Right cardiac atrium (tissue), 5 donors: ENCODE data around the gene MEI1. TPM values are rescaled to one million over a fixed set of nuclear protein-coding genes. Genes with fewer than 3 reads are reported as not detected.
A peak's percentile ranks its signal among the peaks of the same experiment; 100 is the strongest.

Experiments used
- ATAC-seq, 2 donors: fragments of 200-7000 bp; cut with Tn5 transposase; one replicate each; pipeline versions ENCODE4 v1.8.0 to v1.9.1; 2020; ENCODE audit warnings: moderate library complexity in 2 of 2, mild to moderate bottlenecking in 1 of 2
- DNase-seq, 3 donors: peaks; one replicate each; pipeline ENCODE4 v3.0.0-alpha.2; 2020
- H3K27ac ChIP-seq: one replicate; pipeline ENCODE4 v1.5.1; 2013; ENCODE audit warnings: mild to moderate bottlenecking, low read length, control low read depth, moderate library complexity
- H3K27me3 ChIP-seq: one replicate; pipeline ENCODE4 v1.6.1; 2013; ENCODE audit not compliant: control insufficient read depth, insufficient read depth
- H3K4me1 ChIP-seq: one replicate; pipeline ENCODE4 v1.6.1; 2013; ENCODE audit warnings: low read length; ENCODE audit not compliant: control insufficient read depth, insufficient read depth
- H3K4me3 ChIP-seq: one replicate; pipeline ENCODE4 v1.5.1; 2013; ENCODE audit warnings: low read length, control low read depth
- H3K9me3 ChIP-seq: one replicate; pipeline ENCODE4 v1.6.1; 2013; ENCODE audit warnings: low read length; ENCODE audit not compliant: control insufficient read depth
- WGBS: extraction: QIAGEN DNeasy Blood & Tissue Kit; methylation state at CpG from one replicate; pipeline ENCODE4 v1.1.7; 2013; 5-methylcytosine and 5-hydroxymethylcytosine counted together
- intact Hi-C, 4 donors: fragments of 100-400 bp; cut with DNase I; formaldehyde crosslinking; loops; one replicate each; pipeline versions ENCODE4 v1.11.0 to v1.14.0; 2022 to 2023
- long read RNA-seq, 4 donors: library from polyadenylated mRNA; unstranded; transcript quantifications; one replicate each; pipeline ENCODE4 v2.0.0, GENCODE V29; 2020 to 2021
- polyA plus RNA-seq: library from polyadenylated mRNA; stranded (reverse); fragments of 200-250 nt; gene quantifications from one replicate; pipeline ENCODE4 v1.2.3, GENCODE V29; 2013
- total RNA-seq, 4 donors: library from RNA; stranded (reverse); fragmentation: NEBNext Ultra II Directional; extraction: Animal tissue kit (Norgen Biotek cat#: 25700); gene quantifications; one replicate each; pipeline ENCODE4 v1.2.1, GENCODE V29; 2021
- donor health status: healthy with polysubstance abuse.
- donor health status: DM: no; HTN: yes; CAD: no.
- donor health status: DM: no; HTN: no; CAD: no.
- donor health status: DM: no; HTN: yes; CAD: no; lungs with severe emphysema.
- donor health status: DM: yes; HTN: yes; CAD: no.

The MEI1 gene, protein sequence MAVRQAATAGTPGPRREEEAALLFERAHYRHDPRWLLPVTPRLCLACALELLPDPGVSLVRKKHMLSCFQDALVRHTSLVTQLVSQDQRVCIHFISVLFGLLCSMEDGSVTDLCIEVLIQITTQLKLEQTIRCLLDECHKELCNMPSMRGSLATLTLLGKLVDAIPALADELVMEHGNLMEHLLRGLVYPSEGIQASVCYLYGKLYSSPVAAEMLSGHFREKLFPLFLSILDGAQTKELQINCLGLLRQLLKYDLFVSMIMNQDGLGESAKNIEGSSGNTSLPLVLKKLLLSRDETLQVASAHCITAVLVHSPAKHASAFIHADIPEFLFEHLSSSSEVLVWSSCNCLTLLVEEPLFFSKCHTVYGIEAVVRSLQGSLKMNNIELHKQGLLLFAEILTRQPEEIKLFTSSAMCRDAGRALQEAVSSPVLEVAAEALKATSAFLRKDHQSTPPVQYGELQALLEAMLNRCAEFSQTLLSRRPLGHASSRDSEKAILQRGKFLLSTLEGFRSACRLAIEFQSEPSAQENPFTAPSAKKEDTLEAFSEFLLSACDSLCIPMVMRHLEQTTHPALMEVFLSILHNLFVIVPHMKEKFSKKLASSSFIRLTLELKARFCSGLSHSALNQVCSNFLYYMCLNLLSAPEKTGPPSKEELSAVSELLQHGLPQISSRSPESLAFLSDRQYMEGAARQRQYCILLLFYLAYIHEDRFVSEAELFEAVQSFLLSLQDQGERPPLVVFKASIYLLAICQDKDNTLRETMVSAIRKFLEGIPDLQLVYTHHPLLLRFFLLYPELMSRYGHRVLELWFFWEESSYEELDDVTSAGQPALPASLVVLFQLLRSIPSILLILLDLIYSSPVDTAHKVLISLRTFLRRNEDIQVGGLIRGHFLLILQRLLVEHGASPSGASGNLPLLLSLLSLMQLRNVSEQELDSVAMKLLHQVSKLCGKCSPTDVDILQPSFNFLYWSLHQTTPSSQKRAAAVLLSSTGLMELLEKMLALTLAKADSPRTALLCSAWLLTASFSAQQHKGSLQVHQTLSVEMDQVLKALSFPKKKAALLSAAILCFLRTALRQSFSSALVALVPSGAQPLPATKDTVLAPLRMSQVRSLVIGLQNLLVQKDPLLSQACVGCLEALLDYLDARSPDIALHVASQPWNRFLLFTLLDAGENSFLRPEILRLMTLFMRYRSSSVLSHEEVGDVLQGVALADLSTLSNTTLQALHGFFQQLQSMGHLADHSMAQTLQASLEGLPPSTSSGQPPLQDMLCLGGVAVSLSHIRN
- total RNA-seq (1 to 10 TPM in 2 of 4 donors, under 1 TPM in 2; 0.64 to 1.3 (median 1.1) TPM), polyA plus RNA-seq (0.34 TPM)
- long read RNA-seq, donor 1: 0 reads
- long read RNA-seq, donor 2, partial matches to known transcripts: 0 of 1 reads
- long read RNA-seq, donor 2, other reads (novel, unspliced or antisense): 0 of 1 reads
- long read RNA-seq, donor 3: 0 reads
- long read RNA-seq, donor 4: 0 reads

- 39% methylated on average over 69 of the region's 69 CpGs for WGBS
- intact Hi-C loops: loop anchor here in 1 of 4 donors (5.0 kb wide), 1 partner anchor 243 kb away; no protein-coding TSS in a partner anchor
- ATAC-seq: peak; percentile 80 to 82
Measured at GRCh38 chr22:41699264-41700107, at the start of gene MEI1. TSS of gene MEI1 (plus strand) at chr22:41699503. CDS start at chr22:41699539, 36 bp downstream.

GRCh38 chr22:41650229-41650628, 49.1 kb upstream of the MEI1 start:
- Histone ChIP-seq H3K27me3 (no peaks in the 10 kb centered on the region), H3K27ac (no peak overlapping the region), H3K4me1 (no peaks in the 10 kb centered on the region), H3K9me3 (no peaks in the 10 kb centered on the region), H3K4me3 (no peak overlapping the region)
- ATAC-seq: no peak
- DNase-seq: no peak
- intact Hi-C loops: no loop called here
- WGBS: 96% methylated on average over 1 of the region's 1 CpG

More at GRCh38 chr22:41699264-41700107, at the start of gene MEI1:
- no peak within 1 kb of the TSS for H3K27ac ChIP-seq
- peak; percentile 91 to 96 (median 96) for DNase-seq
- no peaks in the 10 kb centered on the region for H3K9me3 ChIP-seq
- no peaks in the 10 kb centered on the region for H3K27me3 ChIP-seq
- no peak within 1 kb of the TSS for H3K4me3 ChIP-seq
- H3K4me1 ChIP-seq: no peaks in the 10 kb centered on the region

DNA sequence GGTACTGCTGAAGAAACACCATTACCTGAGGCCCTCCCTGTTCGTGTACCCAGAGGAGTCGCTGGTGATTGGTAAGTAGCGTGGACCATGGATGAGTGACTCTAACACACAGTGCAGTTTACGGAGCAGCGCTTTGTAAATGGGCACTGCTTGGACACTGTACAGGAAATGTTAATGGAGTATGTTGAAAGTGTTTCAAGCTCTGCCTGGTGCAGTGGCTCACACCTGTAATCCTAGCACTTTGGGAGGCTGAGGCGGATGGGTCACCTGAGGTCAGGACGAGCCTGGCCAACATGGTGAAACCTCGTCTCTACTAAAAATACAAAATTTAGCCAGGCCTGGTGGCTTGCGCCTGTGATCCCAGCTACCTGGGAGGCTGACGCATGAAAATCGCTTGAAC, 48.5 kb upstream of the MEI1 start:
- 94% methylated on average over 11 of the region's 11 CpGs for WGBS
- Histone ChIP-seq H3K4me1 (no peaks in the 10 kb centered on the region), H3K4me3 (no peak overlapping the region), H3K9me3 (no peaks in the 10 kb centered on the region), H3K27me3 (no peaks in the 10 kb centered on the region), H3K27ac (no peak overlapping the region)
- DNase-seq: no peak
- ATAC-seq: no peak
- intact Hi-C loops: no loop called here

DNA sequence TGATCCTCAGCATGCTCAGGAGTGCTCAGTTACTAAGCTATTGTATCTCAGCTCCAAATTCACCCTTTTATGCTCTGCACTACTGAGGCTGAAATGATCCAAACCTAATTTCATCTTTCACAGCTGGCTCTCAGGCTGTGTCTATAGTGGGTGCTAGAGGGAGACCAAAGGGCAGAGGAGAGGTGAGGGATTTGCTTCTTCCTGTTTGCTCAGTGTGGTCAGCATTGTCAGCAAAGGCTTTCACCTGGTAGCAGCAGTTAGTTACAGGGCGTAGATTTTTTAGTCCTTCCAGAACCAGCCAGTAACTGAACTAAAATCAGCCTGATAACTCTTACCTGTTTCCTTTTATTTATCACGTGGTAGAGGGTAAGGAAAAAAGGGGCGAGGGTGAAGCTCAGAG, 45.0 kb upstream of the MEI1 start:
- DNase-seq: no peak
- 92% methylated on average over 3 of the region's 3 CpGs for WGBS
- no peaks in the 10 kb centered on the region for H3K27me3 ChIP-seq

DNA sequence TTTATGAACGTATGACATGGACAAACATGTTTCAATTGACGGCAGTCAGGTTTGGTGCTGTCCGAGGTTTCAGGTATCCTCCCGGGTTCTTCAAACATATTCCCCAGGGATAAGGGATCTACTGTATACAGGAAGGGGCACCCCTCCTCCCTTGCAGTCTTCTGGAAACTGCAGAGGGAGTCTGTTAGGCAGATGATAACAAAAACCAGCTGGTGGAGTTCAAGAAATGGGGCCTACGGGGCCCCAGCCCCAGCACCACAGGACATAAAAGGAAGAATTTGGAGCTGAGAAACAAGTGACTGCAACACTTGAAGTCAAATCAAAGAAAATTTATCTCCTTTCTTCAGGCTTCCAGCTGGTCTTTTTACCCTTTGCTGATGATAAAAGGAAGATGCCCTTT, 42.7 kb upstream of the MEI1 start:
- DNase-seq (no peak), ATAC-seq (no peak)
- intact Hi-C loops: no loop called here
- Histone ChIP-seq H3K4me3 (no peak overlapping the region), H3K9me3 (no peaks in the 10 kb centered on the region), H3K27me3 (no peaks in the 10 kb centered on the region), H3K4me1 (no peaks in the 10 kb centered on the region), H3K27ac (no peak overlapping the region)
- WGBS: 53% methylated on average over 5 of the region's 5 CpGs

More for the DNA sequence above, 45.0 kb upstream of the MEI1 start:
- Histone ChIP-seq H3K9me3 (no peaks in the 10 kb centered on the region), H3K4me1 (no peaks in the 10 kb centered on the region), H3K27ac (no peak overlapping the region), H3K4me3 (no peak overlapping the region)
- intact Hi-C loops: no loop called here
- no peak for ATAC-seq

DNA sequence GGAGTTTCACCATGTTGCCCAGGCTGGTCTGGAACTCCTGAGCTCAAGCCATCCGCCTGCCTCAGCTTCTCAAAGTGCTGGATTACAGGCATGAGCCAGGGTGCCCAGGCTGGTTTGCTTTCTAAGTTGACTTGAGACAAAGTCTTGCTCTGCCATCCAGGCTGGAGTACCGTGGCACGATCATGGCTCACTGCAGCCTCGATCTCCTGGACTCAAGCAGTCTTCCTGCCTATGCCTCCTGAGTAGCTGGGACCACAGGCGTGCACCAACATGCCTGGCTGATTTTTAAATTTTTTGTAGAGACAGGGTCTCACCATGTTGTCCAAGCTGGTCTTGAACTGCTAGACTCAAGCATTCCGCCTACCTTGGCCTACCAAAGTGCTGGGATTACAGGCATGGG, 41.6 kb upstream of the MEI1 start:
- DNase-seq (no peak), ATAC-seq (no peak)
- Histone ChIP-seq H3K27ac (no peak overlapping the region), H3K27me3 (no peaks in the 10 kb centered on the region), H3K4me3 (no peak overlapping the region), H3K9me3 (no peaks in the 10 kb centered on the region), H3K4me1 (no peaks in the 10 kb centered on the region)
- intact Hi-C loops: no loop called here
- over 99% methylated on average over 6 of the region's 6 CpGs for WGBS

DNA sequence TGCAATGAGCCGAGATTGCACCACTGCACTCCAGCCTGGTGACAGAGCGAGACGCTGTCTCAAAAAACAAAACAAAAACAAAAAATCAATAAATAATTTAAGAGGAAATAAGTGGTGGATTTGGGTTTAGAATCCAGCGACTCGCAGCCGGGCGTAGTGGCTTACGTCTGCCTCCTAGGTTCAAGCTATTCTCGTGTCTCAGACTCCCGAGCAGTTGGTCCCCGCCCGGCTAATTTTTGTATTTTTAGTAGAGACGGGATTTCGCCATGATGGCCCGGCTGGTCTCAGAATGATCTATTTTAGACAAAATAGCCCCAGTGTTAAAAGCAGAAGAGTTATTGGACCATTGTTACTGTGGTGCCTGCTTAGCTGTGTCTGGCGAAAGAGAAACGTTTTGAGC, 40.4 kb upstream of the MEI1 start:
- H3K27me3 ChIP-seq: no peaks in the 10 kb centered on the region
- peak overlapping the region; percentile 12 for H3K27ac ChIP-seq
- H3K9me3 ChIP-seq: no peaks in the 10 kb centered on the region
- no peak for ATAC-seq
- no peak for DNase-seq
- H3K4me3 ChIP-seq: no peak overlapping the region
- intact Hi-C loops: no loop called here
- no peaks in the 10 kb centered on the region for H3K4me1 ChIP-seq
- WGBS: 94% methylated on average over 17 of the region's 17 CpGs

GRCh38 chr22:41659941-41660340, 39.4 kb upstream of the MEI1 start:
- no peak overlapping the region for H3K4me3 ChIP-seq
- DNase-seq (no peak), ATAC-seq (peak; percentile 67 to 77)
- peak overlapping the region; percentile 21 for H3K27ac ChIP-seq
- no peaks in the 10 kb centered on the region for H3K9me3 ChIP-seq
- intact Hi-C loops: no loop called here
- WGBS: 62% methylated on average over 1 of the region's 1 CpG
- no peaks in the 10 kb centered on the region for H3K27me3 ChIP-seq
- no peaks in the 10 kb centered on the region for H3K4me1 ChIP-seq

DNA sequence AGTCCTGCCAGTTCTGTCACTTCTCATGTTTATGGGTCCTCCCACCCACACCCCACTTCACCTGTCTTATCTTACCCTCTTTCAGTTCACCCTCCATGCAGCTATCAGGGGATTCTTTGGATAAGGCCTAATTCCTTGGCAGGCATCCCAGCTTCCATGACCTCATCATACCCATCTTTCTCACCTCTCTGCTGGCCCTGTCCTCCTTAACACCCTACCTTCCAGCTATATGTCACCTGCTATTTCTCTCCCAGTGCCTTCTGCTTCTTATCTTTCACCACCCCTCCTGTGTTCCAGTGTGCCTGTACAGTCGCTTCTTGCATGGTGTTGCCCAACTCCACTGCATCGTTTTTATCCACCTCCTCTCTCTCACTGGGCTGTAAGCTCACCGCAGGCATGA, 38.9 kb upstream of the MEI1 start:
- Histone ChIP-seq H3K4me3 (no peak overlapping the region), H3K9me3 (no peaks in the 10 kb centered on the region), H3K27ac (peak overlapping the region; percentile 21), H3K4me1 (no peaks in the 10 kb centered on the region), H3K27me3 (no peaks in the 10 kb centered on the region)
- 59% methylated on average over 3 of the region's 3 CpGs for WGBS
- intact Hi-C loops: no loop called here
- ATAC-seq: peak; percentile 86 to 92
- peak in 1 of 3 donors; percentile 42 for DNase-seq

DNA sequence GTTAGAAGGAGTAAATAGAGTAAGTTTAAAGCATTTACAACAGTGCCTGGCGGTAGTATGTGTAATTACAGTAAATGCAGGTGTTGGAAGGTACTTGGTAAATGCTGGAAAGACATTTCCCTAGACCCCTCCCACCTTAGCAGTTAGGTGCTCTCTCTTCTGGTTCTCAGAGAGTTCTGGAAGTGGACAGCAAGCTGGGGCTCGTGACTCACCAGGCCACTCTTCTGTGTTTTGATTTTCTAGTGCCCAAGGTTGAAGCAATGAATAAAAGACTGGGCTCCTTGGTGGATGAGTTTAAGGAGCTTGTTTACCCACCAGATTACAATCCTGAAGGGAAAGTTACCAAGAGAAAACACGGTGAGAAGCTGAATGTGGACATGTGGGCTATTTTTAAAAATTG, 38.2 kb upstream of the MEI1 start:
- Histone ChIP-seq H3K9me3 (no peaks in the 10 kb centered on the region), H3K4me3 (no peak overlapping the region), H3K4me1 (no peaks in the 10 kb centered on the region), H3K27ac (peak overlapping the region; percentile 86), H3K27me3 (no peaks in the 10 kb centered on the region)
- WGBS: 63% methylated on average over 3 of the region's 3 CpGs
- ATAC-seq: no peak
- DNase-seq: no peak
- intact Hi-C loops: no loop called here
